GM19463 (cell line): Measurements from ENCODE around the gene PARP16.
A peak's percentile ranks its signal among the peaks of the same experiment; 100 is the strongest.

ENCODE experiments used
- ATAC-seq: cut with Tn5 transposase; IDR thresholded peaks from one replicate; pipeline ENCODE4 v1.9.1; 2021; ENCODE audit warnings: mild to moderate bottlenecking, moderate library complexity; ENCODE audit not compliant: unreplicated experiment

Gene PARP16

GRCh38 chr15:65312400-65312916 lies 25.8 kb upstream of the PARP16 start:
- ATAC-seq: no peak

- no peak for ATAC-seq
Observed at GRCh38 chr15:65311760-65312159, 25.1 kb upstream of the PARP16 start.

- no peak for ATAC-seq
Observed at GRCh38 chr15:65310431-65311137, 23.9 kb upstream of the PARP16 start.

- ATAC-seq: no peak
Observed at GRCh38 chr15:65309882-65310418, 23.3 kb upstream of the PARP16 start.

- ATAC-seq: no peak
Observed at GRCh38 chr15:65307978-65308377, 21.3 kb upstream of the PARP16 start.

- no peak for ATAC-seq
Observed at GRCh38 chr15:65306551-65306950, 19.9 kb upstream of the PARP16 start.

- ATAC-seq: no peak
Observed at GRCh38 chr15:65305776-65306175, 19.1 kb upstream of the PARP16 start.

GRCh38 chr15:65305150-65305758 lies 18.6 kb upstream of the PARP16 start:
- peak; percentile 25 for ATAC-seq

GRCh38 chr15:65304381-65305149 lies 17.9 kb upstream of the PARP16 start, which contains the start of gene RNU5B-1:
Gene RNU5B-1 (plus strand): TSS chr15:65304677.
- ATAC-seq: peak; percentile 63

GRCh38 chr15:65303687-65304380 lies 17.2 kb upstream of the PARP16 start:
- no peak for ATAC-seq

- ATAC-seq: no peak
Observed at GRCh38 chr15:65302061-65302460, 15.4 kb upstream of the PARP16 start.

GRCh38 chr15:65300924-65301441 lies 14.3 kb upstream of the PARP16 start:
- ATAC-seq: no peak

- no peak for ATAC-seq
Observed at GRCh38 chr15:65298731-65299130, 12.0 kb upstream of the PARP16 start.

- no peak for ATAC-seq
Observed at GRCh38 chr15:65292938-65293518, 6.3 kb upstream of the PARP16 start.

- ATAC-seq: no peak
Observed at GRCh38 chr15:65290228-65290627, 3.5 kb upstream of the PARP16 start.

- ATAC-seq: no peak
Observed at GRCh38 chr15:65289261-65289854, 2.7 kb upstream of the PARP16 start.

- no peak for ATAC-seq
Observed at GRCh38 chr15:65287520-65287855, 805 bp upstream of the PARP16 start.

- peak; percentile 17 for ATAC-seq
Observed at GRCh38 chr15:65286069-65286703, 497 bp downstream of the PARP16 start.

GRCh38 chr15:65285291-65286068 lies 1.2 kb downstream of the PARP16 start:
- ATAC-seq: no peak
